Stimulated activated CD8-positive, alpha-beta memory T cell treated with anti-CD3 and anti-CD28 coated beads, Interleukin-2, amount 100 ng/mL, for 48 hours (primary cell): ENCODE results near the gene MCAM.

ENCODE experiments used
- DNase-seq, 2 donors: peaks; one replicate each; pipeline ENCODE4 v3.0.0-alpha.2; 2020; ENCODE audit warnings: low read depth in 2 of 2

MCAM gene, protein sequence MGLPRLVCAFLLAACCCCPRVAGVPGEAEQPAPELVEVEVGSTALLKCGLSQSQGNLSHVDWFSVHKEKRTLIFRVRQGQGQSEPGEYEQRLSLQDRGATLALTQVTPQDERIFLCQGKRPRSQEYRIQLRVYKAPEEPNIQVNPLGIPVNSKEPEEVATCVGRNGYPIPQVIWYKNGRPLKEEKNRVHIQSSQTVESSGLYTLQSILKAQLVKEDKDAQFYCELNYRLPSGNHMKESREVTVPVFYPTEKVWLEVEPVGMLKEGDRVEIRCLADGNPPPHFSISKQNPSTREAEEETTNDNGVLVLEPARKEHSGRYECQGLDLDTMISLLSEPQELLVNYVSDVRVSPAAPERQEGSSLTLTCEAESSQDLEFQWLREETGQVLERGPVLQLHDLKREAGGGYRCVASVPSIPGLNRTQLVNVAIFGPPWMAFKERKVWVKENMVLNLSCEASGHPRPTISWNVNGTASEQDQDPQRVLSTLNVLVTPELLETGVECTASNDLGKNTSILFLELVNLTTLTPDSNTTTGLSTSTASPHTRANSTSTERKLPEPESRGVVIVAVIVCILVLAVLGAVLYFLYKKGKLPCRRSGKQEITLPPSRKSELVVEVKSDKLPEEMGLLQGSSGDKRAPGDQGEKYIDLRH

GRCh38 chr11:119316729-119317591 lies at the start of gene MCAM:
TSS of gene MCAM (minus strand) at chr11:119317130. CDS start at chr11:119317101, 29 bp downstream.
- no peak for DNase-seq

- no peak for DNase-seq
Observed at GRCh38 chr11:119365071-119365591, 48.2 kb upstream of the MCAM start.

GRCh38 chr11:119363851-119364590 lies 47.1 kb upstream of the MCAM start:
- peak; percentile 32 to 37 for DNase-seq

DNA sequence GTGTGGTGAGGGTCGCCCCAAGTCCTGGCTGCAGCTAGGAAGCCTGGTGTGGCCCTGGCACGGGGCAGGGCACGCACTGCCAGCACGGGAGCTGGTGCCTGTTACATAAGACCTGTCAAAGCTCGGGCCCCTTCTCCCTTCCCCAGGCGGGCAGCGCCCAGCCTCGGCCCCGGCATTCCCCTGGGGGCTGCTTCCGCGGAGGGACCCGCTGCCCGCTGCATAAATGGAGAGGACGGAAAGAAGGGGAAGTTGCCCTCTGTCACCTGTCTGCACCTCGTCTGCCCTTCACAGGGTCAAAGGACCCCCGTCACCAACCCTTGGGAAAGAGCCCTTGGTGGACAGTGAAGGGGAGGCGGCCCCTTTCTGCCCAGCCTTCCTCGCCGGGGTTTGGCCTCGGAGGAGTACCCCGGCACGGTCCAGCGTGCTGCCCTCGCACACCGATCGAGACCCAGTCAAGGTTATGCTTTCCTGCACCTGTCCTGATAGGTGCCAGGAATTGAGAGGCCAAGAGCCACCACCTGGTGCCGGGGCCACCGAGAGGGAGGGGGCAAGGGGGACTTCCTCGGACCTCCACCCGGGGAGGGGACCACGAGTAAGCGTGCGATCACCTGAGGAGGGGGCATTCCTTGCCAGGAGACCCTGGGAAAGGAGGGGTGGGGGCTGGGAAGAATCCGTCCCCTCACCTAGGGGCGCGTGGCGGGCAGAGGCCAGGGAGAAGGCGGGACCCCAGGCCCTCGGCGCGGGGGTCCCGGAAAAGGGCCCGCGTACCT lies 46.3 kb upstream of the MCAM start:
- no peak for DNase-seq

GRCh38 chr11:119362741-119363080 lies 45.8 kb upstream of the MCAM start:
- DNase-seq: no peak

DNA sequence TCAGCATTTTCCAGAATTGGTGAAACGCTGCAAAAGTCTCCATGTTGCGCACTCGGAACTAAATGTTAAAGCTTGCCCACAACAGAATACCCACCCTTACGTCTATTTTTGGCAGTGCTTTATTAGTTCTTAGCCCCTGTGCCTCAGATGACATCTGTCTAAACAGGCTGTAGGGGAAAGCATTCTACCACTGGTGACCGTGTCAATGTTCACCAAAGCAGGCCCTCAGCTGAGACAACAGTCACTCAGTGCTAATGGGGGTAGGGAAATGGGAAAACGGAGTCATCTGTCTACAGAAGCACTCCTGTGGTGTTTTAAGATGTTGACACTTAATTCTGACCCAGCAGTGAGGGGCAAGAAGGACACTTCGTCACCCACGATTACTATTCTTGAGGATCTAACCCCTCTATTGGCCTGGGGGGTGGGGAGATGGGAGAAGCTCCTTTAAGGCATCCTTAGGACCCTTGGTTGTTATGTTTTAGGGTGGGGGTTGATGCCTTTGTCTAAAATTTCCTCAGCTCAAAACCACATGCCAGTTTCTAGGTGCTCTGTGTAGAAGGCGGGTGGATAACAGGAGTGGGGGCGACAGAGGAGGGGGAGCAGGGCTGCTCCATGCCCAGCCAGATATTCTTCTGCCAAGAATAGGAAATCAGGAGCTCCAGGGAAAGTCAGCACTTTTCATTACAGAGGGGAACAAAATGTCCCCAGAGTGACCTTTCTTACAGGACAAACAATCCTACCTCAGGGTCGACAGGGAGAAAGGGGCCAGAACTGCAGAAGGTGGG lies 45.2 kb upstream of the MCAM start:
- DNase-seq: no peak

DNA sequence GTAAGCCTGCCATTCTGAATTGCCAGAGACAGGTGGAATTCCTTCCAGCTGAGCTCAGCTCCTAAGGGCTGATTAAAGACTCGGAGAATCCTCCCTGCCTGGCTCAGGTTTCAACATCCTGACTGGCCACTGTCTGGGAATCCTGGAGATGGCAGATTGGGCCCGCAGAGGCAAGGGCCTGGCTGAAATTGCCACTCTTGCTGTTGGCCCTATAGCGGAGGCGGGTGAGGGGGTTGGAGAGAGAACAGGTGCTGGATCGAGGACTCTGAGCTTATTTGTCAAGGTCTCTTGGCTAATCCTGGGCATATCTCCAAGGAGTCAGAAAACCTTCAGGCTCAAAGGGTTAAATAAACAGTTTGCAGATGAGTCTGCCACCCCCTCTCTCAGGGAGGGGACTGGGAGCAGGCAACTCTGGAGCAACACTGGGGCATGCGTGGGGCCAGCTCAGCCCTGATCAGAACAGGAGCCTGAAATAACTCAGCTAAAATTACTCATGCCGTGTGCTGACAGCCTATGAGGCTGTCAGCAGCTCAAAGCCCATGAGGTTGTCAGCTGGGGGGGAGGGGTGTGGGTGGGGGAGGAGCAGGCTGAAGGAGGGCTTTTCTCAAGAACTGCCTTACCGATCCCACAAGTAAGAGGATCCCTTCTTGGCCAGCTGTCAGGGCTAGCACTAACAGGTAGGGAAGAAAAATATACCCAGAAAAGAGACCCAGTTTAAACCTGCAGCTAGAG lies 44.3 kb upstream of the MCAM start:
- peak in 1 of 2 donors; percentile 57 for DNase-seq

DNA sequence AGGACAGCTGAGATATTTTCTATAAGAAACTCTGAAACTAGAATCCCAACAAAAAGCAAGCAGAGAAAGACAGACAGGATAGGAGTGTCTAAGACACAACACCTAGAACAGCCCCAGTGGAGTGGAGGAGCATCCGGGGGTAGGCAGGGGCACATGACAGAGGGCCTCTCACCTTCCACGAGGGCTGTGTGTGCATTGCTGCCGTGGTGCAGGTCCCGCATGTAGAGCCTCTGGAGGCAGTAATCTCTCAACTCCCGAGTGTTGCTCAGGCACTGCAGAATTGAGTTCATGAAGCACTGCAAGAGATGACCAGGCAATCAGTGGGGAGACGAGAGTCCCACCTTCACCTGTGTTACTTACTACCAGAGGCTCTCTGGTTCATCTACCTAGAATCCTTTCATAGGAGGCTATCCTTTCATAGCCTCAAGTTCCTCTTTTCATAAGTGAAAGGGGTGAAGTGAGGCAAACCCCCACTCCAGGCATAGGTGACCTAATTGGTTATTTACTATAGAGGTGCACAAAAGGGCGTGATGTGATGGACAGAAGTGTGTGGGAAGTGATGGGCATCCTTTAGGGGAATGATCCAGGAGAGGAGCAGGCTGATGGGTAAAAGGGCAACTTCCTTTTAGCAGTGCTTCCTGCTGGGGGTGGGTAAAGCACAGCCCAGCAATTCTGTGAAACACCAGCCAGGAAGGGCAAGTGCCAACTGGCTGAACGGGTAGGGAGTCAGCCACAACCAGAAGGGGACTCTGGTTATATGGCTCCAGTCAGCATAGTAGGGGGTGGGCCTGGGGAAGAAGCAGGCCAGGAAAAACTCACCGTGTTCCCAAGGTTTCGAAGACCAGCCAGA lies 42.7 kb upstream of the MCAM start:
- DNase-seq: no peak

DNA sequence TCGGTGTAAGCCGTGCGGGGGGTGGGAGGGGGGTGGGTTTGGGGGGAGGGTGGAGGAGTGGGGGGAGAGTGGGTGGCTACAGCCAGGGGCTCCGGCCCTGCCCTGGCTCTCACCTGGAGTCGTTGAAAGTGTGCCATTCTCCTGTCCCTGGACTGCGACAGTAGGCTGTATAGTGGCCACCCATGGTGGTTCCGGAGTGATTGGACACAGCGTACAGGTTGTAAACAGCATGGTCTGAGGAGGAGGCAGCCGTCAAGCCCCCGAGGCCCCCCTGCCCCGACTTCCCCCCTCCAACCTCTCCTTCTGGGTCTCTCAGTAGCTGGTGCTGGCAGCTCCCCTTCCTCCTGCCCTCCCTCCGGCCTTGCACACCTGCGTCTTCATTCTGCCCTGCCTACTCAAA lies 40.1 kb upstream of the MCAM start:
- no peak for DNase-seq

DNA sequence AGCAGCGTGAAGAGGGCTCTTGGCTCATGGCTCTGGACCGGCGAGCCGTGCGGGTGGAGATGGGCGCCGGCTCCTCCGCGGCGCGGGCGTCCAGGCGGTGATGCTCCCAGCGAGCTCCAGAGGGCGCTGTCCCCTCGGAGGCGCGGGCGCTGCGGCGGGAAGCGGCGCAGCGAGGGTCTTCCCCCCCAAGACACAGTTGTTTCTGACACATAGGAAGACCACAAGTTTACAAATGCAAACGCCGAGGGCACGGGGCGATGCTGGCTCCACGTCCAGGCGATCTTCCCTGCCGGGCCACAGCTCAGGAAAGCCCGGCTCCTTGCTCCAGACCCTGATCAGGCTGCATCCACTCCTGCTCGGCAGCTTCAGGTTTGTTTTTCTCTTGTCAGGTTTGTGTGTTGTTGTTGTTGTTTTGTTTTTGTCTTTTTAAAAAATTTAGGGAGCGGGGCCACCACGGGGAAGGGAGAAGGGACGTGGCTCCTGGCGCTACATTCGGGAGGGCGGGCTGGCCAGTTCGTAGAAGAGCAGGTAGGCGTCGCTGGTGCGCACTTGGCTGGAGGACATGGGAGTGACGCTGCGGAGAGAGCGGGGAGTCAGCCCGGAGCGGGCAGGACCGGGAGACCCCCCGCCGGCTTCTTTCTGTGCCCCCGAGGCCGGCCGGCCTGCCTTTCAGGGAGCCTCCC lies 39.6 kb upstream of the MCAM start:
- peak; percentile 52 to 58 for DNase-seq

DNA sequence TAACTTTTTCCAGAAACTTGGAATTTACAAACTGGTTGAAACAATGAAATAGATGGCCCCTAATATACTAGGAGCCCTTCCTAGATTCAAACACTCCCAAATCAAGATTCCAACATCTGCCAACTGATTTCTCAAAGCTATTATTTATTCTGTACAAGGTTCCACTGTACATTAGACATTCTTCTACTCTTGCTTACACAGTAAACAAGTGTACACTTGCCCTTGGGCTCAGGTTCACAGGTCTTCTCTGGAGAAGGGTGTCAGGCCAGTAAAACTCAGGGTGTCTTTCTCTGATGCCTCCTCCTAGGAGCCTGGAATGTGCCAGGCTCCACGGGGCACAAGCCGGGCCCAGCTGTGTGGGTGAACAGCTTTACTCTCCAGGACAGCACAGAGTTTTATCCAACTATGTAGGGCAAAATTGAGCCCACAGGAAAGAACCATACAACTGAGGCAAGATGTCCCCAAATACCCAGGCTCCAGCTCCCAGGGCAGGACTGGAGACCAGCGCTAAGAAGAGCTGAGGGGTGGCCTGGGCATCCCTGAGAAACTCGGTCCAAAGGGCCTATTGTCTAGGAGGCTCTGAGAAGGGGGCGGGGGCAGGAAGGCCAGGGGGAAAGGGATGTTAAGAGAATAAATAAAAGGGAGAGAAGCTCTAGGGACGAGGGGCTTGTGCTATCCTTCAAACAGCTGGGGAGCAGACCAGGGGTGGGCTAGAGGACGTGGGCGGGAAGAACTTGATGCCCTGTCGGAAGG lies 38.3 kb upstream of the MCAM start:
- DNase-seq: no peak

DNA sequence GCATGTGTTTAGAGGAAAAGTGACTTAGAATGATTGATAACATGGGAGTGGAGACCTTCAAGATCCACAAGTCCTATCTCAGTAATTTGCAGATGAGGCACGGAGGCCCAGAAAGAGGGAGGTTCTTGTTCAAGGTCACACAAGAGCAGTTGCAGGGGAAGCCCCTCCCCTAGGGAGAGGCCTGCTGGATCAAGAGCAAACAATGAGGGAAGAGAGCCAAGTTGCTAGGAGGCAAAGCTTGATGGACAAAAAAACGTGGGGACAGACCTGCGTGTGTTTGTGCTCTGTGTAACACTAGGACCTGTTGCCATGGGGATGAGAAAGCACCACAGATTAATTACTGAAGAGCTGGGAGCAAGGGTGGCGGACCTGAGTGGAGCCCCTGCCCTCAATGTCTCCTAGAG lies 35.9 kb upstream of the MCAM start:
- no peak for DNase-seq

DNA sequence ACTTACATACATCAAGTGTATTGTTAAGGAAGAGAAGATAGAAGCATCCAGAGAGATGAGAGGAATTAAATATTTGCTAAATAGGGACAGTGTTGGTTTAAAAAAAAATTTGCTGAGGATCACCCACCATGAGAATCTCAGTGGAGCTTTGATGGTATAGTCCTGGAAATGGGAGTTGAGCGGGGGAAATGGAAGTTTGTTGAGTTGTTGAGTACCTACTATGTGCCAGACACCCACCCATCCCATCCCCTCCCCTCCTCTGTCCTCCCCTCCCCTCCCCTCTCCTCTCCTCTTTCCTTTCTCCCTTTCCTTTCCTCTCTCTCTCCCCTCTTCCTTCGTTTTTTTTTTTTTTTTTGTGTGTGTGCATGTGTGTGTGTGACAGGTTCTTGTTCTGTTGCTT lies 34.3 kb upstream of the MCAM start:
- no peak for DNase-seq

DNA sequence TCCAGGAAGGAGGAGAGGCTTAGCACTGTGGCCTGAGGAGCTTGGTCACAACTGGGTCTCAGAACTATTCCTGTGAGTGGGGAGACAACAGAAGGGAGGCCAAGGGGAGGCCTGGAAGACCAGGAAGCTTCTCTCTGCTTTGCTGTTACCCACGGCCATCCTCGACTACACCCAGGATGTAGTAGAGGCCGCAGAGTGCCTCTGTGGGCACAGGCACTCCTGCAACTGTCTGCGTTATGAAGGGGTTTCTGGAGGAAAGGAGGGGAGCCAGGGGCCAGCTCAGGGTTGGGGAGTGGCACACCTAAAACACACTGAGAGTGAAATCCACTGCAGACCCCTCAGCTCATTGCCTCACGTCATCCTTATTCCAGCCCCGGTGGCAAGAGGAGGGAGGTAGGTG lies 33.4 kb upstream of the MCAM start:
- no peak for DNase-seq

DNA sequence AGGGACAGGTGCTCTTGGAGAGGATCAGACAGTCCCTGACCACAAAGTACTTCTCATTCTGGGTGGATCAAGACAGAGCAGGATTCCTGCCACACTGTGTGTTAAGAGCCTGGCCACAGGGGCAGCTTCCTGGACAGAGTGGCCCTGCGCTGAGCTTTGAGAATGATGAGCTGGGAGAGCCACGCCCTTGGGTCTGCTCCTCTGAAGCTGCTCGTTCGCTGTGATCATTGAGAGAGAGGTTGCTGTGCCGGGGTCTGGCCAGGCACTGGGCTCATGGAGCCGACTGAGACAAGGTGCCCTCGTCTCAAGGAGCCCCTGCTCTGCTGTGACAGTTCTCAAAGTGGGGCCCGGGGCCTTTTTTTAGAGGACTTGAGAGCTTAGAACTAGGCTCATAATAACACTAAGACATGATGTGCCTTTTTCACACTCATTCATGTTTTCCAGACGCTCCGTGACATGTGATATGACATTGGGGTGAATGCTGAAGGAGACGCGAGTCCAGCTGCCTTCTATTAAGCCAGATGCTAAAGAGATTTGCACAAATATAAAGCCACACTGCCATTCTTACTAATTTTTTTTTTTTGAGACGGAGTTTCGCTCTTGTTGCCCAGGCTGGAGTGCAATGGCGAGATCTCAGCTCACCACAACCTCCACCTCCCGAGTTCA lies 31.1 kb upstream of the MCAM start:
- no peak for DNase-seq

DNA sequence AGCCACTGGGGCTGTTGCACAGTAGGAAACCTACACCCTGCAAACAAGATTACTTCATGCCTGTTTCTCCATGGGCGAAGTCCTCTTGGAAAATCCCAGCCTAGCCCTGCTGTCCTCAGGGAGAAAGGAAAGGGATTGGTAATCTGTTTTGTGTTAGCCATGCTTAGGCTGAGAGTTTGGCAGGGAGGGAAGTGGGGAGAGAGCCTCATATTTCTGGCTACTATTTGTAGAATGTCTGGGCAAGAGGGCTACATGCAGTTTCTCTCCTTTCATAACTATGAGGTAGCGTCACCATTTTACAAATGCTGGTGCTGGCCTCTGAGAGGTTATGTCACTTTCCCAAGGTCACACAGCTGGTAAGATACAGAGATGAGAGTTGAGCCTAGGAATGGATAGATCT lies 30.3 kb upstream of the MCAM start:
- DNase-seq: no peak

GRCh38 chr11:119346605-119347004 lies 29.7 kb upstream of the MCAM start, which contains the start of gene MFRP:
TSS of gene MFRP (minus strand) at chr11:119346705. CDS start at chr11:119346513, 192 bp downstream.
- DNase-seq: no peak
